ENCODE results near the gene GAPDHS. TPM values are rescaled to one million over a fixed set of nuclear protein-coding genes. Genes with fewer than 3 reads are reported as not detected.

Gene GAPDHS
- total RNA-seq, 1 donor from 2014 or later, result not detected

DNA sequence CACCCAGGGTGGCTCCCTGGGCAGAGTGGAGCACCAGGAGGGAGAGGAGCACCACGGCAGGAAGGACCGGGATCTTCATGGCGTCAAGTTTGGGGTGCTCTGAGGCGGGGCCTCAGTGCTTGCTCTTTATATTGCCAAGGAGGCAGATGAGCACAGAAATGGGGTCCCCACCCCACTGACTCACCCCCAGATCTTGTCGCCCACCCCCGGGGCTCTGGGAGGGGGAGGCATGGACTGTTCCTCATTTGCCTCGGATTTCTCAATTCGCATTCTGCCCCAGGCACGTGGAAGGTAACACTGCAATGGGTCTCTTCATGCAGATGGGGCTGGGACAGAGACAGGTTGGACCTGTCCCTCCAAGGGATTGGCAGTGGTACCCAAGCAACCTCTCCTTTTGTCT is 42.9 kb upstream of the GAPDHS start, which contains the start of gene KRTDAP:
TSS of gene KRTDAP (minus strand) at position 101 of the 400 bp plus-strand sequence. CDS start at position 79, 22 bp downstream.
- intact Hi-C loops (cut with DNase I), result no loop called here
- DNase-seq (ENCODE audit: low spot score in 2 of 2), result no peak
- H3K27ac ChIP-seq, result no peak within 1 kb of the TSS
- TF ChIP-seq, protein P1, sequence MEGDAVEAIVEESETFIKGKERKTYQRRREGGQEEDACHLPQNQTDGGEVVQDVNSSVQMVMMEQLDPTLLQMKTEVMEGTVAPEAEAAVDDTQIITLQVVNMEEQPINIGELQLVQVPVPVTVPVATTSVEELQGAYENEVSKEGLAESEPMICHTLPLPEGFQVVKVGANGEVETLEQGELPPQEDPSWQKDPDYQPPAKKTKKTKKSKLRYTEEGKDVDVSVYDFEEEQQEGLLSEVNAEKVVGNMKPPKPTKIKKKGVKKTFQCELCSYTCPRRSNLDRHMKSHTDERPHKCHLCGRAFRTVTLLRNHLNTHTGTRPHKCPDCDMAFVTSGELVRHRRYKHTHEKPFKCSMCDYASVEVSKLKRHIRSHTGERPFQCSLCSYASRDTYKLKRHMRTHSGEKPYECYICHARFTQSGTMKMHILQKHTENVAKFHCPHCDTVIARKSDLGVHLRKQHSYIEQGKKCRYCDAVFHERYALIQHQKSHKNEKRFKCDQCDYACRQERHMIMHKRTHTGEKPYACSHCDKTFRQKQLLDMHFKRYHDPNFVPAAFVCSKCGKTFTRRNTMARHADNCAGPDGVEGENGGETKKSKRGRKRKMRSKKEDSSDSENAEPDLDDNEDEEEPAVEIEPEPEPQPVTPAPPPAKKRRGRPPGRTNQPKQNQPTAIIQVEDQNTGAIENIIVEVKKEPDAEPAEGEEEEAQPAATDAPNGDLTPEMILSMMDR (IDR thresholded peaks at IDR 0.05), result no peak
- H3K36me3 ChIP-seq, result no peaks in the 10 kb centered on the region
- H3K4me1 ChIP-seq, result no peaks in the 10 kb centered on the region
- H3K9me3 ChIP-seq, result no peaks in the 10 kb centered on the region
- H3K27me3 ChIP-seq, result no peaks in the 10 kb centered on the region
- no peak within 1 kb of the TSS for H3K4me3 ChIP-seq

DNA sequence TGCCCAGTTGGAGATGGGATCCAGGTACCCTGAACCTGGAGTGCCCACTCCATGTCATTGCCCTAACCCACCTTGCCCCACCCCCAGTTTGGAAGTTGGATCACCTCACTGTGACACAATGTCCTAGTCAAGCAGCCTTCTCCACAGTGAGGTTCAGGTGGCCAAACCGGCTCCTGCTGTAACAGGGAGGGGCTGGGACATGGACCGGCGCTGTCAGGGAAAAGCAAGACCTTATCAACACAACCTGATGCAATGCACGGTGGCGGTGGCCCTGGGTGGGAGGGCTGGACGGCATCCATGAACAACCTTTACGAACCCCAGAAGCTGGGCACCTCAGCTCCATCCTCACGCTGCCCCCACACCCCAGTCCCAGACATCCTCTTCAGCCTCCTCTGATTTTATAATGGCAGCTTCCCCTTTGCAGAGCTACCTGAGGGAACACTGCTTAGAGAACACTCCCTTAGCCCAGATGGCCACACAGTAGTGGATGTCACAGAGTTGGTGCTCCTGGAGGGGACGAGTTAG is 41.4 kb upstream of the GAPDHS start:
- no peaks in the 10 kb centered on the region for H3K4me1 ChIP-seq
- H3K27me3 ChIP-seq, result no peaks in the 10 kb centered on the region
- H3K27ac ChIP-seq, result no peak overlapping the region
- H3K4me3 ChIP-seq, result no peak overlapping the region
- no peaks in the 10 kb centered on the region for H3K9me3 ChIP-seq
- H3K36me3 ChIP-seq, result no peaks in the 10 kb centered on the region
- TF ChIP-seq, protein P1 (IDR thresholded peaks at IDR 0.05), result no peak
- DNase-seq (ENCODE audit: low spot score in 2 of 2), result no peak
- intact Hi-C loops (cut with DNase I), result no loop called here

DNA sequence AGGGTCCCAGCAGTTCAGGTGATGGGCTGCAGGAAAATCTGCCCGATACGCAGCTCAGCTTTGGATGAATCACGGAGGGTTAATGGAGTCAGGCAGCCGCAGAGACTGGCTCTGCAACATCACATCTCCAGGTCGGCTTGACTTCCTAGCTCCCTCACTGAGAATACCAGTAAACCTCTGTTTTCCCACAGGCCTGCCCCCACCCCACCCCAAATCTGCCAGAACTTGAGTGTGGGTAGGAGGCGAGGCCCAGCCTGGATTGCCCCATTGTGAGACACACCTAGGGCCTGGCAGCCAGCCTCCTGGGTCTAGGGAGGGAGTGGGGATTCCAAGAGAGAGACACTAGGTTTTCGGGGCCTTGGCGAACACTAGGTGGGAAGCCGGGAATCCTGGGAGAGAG is 39.3 kb upstream of the GAPDHS start:
- H3K9me3 ChIP-seq, result no peaks in the 10 kb centered on the region
- H3K36me3 ChIP-seq, result peaks cover 0 to 3% of the 10 kb centered on the region in 2 donors
- intact Hi-C loops (cut with DNase I), result no loop called here
- TF ChIP-seq, protein P1 (IDR thresholded peaks at IDR 0.05), result no peak
- no peak overlapping the region for H3K4me3 ChIP-seq
- H3K27ac ChIP-seq, result no peak overlapping the region
- no peaks in the 10 kb centered on the region for H3K27me3 ChIP-seq
- H3K4me1 ChIP-seq, result no peaks in the 10 kb centered on the region
- no peak for DNase-seq (ENCODE audit: low spot score in 2 of 2)

DNA sequence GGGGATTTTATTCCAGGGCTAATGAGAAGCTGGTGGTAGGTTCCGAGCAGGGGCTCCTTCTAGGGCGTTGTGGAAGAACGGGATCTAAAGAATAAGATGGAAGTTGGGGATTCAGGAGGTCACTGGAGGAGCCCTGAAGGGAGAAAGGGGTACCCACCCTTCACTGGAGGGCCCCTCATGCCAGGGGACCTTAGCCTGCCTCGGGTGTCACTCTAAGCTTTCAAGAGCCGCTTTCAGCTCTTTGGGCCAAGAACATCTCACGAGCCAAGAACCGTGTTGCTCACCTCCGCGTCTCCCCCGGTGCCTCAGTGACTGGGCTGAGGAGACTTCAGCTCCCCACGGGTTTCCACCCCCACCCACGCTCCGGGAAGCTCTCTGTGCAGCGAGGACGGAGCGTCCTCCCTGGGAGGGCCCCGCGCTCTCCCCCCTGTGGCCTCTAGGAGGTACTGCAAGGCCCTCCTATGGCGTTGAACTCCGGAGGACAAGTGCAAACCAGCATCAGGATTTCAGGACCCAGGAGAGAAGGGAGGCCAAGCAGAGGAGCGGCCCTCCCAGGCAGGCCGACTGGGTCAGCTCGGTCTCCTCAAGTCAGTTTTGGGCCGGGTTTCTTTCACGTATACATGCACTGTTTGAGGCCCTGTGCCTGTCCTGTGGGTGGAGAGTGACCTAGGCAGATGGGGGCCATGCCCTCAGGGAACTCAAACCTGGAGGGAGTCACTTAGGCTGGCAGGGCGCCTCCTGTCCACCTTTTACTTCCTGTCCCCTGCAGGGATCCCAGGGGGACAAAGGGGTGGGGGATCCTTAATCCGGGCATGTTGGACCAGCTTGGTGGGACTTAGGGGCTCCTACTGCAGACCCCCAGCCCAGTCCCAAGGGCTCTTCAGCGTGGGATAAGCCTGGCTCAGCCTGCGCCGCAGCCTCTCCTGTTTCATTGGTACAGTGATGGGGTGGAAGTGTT is 37.9 kb upstream of the GAPDHS start:
- TF ChIP-seq, protein P1 (IDR thresholded peaks at IDR 0.05), result peak; percentile 82 to 98 (median 97)
- DNase-seq (ENCODE audit: low spot score in 2 of 2), result peak in 1 of 2 donors; percentile 74
- intact Hi-C loops (cut with DNase I), result loop anchor here (5.0 kb wide), 1 partner anchor 228 kb away; the partner anchor contains the start of gene USF2
- Histone ChIP-seq H3K27me3 (no peaks in the 10 kb centered on the region), H3K4me1 (no peaks in the 10 kb centered on the region), H3K36me3 (peaks cover 0 to 3% of the 10 kb centered on the region in 2 donors), H3K9me3 (no peaks in the 10 kb centered on the region), H3K4me3 (no peak overlapping the region), H3K27ac (no peak overlapping the region)

DNA sequence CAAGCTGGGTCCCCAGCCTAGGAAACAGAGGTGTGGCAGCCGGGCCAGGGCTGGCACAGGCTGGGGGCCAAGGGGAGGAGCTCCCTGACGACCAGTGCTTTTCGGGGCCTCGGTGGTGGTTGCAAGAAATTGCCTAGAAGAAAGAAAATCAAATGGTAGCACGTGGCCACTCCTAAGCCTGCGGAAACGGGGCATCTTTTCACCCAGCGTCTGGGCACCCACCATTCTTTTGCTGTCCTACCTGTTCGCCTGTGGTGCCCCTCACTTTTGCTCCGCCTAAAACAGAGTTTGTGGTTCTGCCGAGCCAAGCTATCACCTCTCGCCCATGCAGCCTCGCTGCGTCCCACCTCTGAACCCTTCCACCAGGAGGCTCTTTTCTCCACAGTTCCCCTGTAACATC is 35.9 kb upstream of the GAPDHS start:
- intact Hi-C loops (cut with DNase I), result loop anchor here (5.0 kb wide), 1 partner anchor 230 kb away; the partner anchor contains the start of gene USF2
- no peak overlapping the region for H3K4me3 ChIP-seq
- TF ChIP-seq, protein P1 (IDR thresholded peaks at IDR 0.05), result no peak
- peaks cover 0 to 3% of the 10 kb centered on the region in 2 donors for H3K36me3 ChIP-seq
- no peak overlapping the region for H3K27ac ChIP-seq
- no peaks in the 10 kb centered on the region for H3K9me3 ChIP-seq
- no peak for DNase-seq (ENCODE audit: low spot score in 2 of 2)
- no peaks in the 10 kb centered on the region for H3K27me3 ChIP-seq
- H3K4me1 ChIP-seq, result no peaks in the 10 kb centered on the region
